HL-60 (cell line): ENCODE measurements around the gene TNRC6C.

Source experiments
- CTCF ChIP-seq: IDR thresholded peaks from one replicate; pipeline ENCODE4 v1.5.1; 2011; ENCODE audit warnings: low read length, control low read depth, inconsistent platforms; ENCODE audit not compliant: insufficient read depth
- REST ChIP-seq: IDR thresholded peaks from 2 replicates; pipeline ENCODE4 v1.6.1; 2012; ENCODE audit warnings: low read depth; ENCODE audit not compliant: insufficient replicate concordance

GRCh38 chr17:78122931-78123249 is 164.4 kb downstream of the TNRC6C start:
- TF ChIP-seq REST (no peak), CTCF (no peak)
